HG02943 (cell line): Measurements from ENCODE around the gene PANK2.

Source experiments
- ATAC-seq: cut with Tn5 transposase; IDR thresholded peaks from one replicate; pipeline ENCODE4 v1.9.1; 2021; ENCODE audit warnings: mild to moderate bottlenecking, low read depth, moderate library complexity; ENCODE audit not compliant: unreplicated experiment

Gene PANK2

DNA sequence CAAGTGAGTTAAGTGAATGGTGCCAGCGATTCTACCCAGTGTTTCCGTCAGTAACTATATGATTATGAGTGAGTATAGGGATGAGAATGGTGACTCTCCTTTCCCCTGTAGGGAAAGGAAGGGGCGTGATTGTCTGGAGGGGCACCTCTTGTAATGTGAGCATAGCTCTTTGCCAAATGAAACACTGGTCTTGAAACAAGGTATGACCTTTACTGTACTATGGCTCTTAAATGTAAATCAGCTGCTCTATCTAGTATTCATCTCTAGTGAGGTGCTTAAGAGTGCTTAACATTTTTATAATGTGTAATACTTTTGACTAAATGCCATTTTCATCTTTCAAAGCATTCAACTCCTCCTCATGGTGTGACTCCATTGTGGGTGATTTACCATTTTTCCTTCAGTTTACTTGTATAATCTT lies 11.0 kb downstream of the PANK2 start:
- ATAC-seq: no peak

DNA sequence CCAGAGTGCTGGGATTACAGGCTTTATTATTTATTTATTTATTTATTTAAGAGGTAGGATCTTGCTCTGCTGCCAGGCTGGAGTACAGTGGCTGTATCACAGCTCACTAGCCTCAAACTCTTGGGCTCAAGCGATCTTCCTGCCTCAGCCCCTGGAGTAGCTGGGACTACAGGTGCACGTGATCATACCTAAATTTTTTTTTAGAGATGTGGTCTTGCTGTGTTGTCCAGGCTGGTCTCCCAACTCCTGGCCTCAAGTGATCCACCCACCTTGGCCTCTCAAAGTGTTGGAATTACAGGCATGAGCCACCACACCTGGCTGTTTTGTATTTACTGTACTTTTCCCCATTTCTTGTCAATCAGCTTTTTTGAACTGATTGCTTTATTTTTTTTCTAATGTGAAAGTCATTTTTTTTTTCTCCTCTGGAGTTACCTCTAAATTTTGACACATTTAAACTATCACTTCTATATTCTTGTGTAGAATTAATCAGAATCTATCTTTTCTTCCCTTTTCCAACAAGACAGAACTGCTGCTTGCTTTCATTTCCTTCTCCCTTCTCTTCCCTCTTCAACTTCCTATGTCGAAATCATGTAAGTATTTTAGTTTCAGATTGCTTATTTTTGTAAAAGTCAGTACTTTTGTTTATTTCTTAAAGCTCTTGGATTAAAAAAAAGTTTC lies 12.0 kb downstream of the PANK2 start:
- no peak for ATAC-seq

DNA sequence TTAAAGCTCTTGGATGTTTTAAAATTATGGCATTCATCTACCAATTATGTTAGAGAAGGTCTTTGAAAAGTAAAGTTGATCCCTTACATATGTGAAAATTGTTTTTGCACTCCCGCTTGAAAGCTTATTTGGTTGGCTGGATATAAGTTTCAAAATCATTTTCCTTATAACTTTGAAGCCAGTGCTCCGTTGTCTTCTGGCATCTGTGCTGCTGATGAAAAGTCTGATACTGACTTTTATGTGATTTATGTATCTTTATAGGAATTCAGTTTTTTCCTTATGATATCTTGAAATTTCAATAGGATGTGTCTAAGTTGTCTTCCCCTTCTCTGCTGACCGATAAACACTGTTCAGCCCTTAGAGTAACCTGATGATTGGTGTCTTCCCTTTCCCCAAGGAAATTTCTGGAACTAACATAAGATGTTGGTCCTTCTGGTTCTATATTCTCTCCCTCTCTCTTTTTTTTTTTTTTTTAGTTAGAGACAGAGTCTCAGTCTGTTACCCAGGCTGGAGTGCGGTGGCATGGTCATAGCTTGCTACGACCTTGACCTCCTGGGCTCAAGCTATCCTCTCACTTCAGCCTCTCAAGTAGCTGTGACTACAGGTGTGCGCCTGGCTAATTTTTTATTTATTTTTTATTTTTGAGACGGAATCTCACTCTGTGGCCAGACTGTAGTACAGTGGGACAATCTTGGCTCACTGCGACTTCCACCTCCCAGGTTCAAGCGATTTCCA lies 12.7 kb downstream of the PANK2 start:
- no peak for ATAC-seq

DNA sequence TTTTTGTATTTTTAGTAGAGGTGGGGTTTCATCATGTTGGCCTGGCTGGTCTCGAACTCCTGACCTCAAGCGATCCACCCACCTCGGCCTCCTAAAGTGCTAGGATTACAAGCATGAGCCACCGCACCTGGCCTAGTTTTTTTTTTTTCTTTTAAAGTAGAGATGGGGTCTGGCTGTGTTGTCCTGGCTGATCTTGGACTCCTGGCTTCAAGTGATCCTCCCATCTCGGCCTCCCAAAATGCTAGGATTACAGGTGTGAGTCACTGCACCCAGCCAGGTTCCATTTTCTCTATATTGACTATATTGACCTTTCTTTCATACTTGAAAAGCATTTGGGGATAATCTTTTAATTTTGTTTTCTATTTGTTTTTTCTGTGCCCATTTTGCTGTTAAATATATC lies 13.3 kb downstream of the PANK2 start:
- ATAC-seq: no peak

DNA sequence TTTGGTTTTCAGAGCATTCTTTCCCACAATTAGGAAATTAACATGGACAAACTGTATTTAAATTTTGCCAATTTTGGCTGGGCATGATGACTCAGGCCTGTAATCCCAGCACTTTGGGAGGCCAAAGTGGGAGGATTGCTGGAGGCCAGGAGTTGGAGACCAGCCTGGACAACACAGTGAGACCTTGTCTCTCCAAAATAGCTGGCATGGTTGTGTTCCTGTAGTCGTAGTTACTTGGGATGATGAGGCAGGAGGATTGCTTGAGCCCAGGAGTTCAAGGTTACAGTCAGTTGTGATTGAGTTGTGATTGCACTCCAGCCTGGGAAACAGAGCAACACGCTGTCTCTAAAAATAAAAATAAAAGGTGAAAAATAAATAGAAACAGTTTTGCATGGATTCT lies 15.0 kb downstream of the PANK2 start:
- ATAC-seq: no peak

DNA sequence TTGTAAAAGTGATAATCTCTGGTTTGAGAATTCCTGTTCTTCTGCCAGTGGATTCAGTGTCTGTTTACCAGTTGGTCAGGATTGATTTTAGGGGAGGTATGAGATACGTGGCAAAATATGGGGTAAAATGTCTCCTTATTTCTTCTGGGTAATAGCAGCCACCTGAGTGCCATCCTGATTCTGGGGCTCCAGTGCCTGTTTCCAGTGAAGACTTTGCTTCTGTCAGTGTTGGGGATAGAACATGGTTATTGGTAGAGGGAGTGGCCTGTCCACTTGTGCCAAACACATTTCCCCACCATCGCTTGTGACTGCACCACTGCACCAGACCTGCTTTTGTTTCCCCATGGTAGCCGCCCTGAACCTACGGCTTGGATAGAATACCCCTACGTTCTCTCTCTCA lies 15.7 kb downstream of the PANK2 start:
- no peak for ATAC-seq

- ATAC-seq: peak; percentile 82
Measured at GRCh38 chr20:3906744-3907721, 17.8 kb downstream of the PANK2 start.

- ATAC-seq: no peak
Measured at GRCh38 chr20:3908667-3909066, 19.5 kb downstream of the PANK2 start.

DNA sequence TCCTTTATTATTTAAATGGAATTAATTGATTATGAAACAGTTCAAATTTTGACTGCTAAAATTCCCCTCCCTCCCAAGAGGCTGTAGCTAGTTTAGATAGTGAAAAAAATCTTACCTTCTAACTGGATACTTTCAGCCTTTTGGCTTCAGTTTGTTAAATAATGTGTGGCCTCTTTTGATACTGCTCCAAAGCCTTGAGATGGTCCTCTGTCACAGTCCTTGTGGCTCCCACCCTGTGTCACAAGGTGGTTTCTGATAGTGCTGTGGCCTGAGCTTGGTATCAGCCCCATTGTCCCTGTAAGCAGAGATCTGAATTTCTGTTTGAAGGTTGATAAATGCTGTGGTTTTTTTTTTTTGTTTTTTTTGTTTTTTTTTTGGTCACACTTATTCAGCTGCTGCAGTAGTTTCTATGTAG lies 20.8 kb downstream of the PANK2 start:
- no peak for ATAC-seq

- no peak for ATAC-seq
Measured at GRCh38 chr20:3910853-3911252, 21.7 kb downstream of the PANK2 start.

- ATAC-seq: no peak
Measured at GRCh38 chr20:3911956-3912355, 22.8 kb downstream of the PANK2 start.

GRCh38 chr20:3914446-3914845 lies 25.3 kb downstream of the PANK2 start:
- ATAC-seq: no peak

GRCh38 chr20:3915691-3916090 lies 26.5 kb downstream of the PANK2 start:
- no peak for ATAC-seq

GRCh38 chr20:3916364-3916763 lies 27.2 kb downstream of the PANK2 start:
- no peak for ATAC-seq

DNA sequence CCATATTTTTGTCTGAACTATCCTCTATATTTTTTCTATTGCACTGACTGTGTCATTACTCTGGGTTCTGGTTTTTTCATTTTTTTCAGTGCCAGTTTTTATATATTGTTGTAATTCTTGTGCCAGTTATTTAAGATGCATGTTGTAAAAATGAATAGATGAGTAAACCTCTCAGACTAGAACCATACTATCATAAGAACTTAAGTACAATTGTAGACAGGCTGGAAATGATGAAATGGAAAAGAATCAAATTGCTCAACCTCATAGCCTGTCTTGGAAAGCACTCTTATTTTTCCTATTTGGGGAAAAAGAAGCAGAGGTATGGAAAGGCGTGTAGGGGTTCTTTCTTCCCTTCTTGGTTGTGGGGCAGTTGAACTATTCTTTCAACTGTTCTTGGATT lies 30.2 kb downstream of the PANK2 start:
- no peak for ATAC-seq

GRCh38 chr20:3922223-3922982 lies 33.2 kb downstream of the PANK2 start:
- ATAC-seq: no peak

DNA sequence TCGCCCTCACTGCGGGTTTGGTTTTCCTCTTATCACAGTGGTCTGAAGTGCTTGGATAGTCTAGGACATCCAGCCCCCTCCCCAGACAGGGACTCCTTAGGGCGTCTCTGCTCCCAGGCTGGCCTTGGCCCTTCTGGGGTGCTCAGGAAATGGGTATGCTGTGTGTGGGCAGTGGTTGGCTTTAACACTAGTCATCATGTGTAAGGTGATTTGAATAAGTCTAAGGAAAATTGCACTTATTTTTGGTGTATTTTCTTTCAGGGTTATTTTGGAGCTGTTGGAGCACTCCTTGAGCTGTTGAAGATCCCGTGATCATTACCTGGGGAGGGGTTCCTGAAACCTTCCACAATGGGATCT lies 33.8 kb downstream of the PANK2 start:
- ATAC-seq: no peak

DNA sequence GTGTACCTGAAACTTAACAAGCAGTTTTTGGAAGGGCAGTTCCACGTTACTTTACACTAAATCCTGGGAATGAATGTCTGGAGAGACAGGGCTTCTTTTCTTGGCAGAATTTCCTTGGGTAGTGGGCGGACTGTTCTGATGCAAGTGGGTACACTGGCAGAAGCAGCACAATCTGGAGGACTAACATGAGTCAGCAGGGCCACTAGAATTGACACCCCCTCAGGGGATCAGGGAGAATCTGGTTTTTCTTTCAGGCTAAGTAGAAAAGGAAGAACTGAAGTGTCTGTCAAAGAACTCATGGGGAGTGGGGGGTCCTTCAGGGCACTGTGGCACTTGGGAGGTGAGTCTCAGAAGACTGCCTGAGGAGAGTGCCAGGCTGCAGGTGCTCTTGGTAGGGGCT lies 34.6 kb downstream of the PANK2 start:
- no peak for ATAC-seq

- ATAC-seq: no peak
Measured at GRCh38 chr20:3924304-3925112, 35.3 kb downstream of the PANK2 start.
